HG03139 (cell line): ENCODE data around the gene KRTAP10-6.
"Not testable (repeated sequence)": the region's sequence is repeated elsewhere in the genome, so short reads cannot be mapped to it uniquely, and the experiment has no call there.

ENCODE experiments used
- ATAC-seq: cut with Tn5 transposase; IDR thresholded peaks from one replicate; pipeline ENCODE4 v1.9.1; 2021; ENCODE audit not compliant: unreplicated experiment

The KRTAP10-6 gene

DNA sequence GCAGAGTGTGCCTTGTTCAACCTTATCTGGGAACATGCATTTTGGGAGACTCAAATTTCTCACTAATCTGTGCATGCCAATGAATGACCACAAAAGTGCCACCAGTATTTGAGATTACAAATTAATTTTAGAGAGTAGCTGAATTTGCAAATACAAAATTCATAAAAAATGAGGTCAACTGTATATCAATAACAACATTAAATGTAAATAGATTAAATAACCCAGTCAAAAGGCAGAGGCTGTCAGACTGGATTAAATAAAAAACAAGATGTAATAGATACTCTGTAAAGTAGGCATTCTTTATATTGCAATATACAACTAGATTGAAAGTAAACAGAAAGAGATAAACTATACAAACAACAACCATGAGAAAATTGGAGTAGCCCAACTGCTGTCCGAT lies 28.2 kb downstream of the KRTAP10-6 start:
- ATAC-seq: no peak

DNA sequence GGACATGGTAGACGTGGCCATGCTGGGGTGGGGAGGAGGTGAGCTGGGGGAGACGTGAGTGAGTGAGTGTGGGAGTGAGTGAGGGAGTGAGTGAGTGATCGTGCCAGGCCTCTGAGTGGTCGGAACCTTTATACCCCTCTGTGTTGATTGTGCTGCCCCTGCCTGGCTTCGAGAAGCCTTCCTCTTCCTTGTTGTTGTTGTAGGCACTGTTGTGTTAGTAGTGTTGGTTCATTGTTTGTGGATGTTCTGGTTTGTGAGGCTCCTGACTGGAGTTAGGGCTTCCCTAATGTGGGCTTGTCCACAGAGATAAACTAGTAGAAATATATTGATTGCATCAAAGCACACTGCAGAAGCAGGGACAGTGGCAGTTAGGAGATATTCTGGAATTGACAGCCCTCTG lies 33.6 kb downstream of the KRTAP10-6 start, which contains the start of gene KRTAP10-3:
KRTAP10-3 (minus strand) TSS at position 101 of the 400 bp plus-strand sequence; CDS start at position 21, 80 bp downstream.
- ATAC-seq: no peak

DNA sequence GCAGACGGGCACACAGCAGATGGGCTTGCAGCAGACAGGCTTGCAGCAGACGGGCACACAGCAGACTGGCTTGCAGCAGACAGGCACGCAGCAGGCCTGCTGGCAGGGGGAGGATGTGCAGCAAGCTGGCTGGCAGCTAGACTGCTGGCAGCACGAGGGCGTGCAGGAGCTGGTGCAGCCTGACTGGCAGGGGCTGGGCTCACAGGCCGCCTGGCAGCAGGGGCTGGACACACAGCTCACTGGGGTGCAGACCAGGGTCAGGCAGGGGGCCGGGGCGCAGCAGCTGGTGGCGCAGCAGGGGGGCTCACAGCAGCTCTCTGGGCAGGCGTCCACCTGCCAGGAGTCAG lies 34.0 kb downstream of the KRTAP10-6 start:
- not testable (repeated sequence) for ATAC-seq

DNA sequence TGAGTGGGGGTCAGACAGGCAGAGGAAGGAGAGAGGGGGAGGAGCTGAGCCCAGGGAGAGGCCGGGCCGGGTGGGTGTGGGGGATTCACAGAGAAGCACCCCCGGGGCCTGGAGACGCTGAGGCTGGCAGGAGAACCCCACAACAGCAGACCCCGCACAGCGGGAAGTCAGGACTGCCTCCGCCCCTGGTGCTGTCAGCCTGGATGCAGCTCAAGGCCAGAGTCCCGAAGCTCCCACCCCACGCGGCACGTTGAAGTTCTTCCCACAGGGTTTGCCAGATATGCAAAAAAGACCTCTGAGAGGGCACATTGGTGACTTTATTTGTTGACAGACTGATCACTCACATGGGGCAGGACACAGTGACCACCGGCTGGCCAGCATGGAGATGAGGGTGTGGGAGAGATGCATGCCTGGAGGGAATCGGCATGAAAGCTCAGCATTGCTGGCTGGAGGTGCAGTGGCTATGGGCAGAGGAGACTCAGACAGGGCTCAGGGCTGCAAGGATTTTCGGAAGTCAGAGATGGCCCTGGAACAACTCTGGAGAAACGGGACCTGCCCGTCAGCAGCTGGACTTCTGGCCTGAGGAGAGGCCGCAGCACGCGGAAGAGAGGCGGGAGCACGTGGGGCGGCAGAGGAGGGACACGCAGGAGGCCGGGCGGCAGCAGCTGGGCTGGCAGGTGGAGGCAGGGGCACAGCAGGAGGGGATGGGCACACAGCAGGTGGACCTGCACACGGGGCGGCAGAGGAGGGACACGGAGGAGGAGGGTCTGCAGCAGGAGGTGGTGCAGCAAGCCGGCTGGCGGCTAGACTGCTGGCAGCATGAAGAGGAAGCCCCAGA lies 34.6 kb downstream of the KRTAP10-6 start:
- no peak for ATAC-seq

DNA sequence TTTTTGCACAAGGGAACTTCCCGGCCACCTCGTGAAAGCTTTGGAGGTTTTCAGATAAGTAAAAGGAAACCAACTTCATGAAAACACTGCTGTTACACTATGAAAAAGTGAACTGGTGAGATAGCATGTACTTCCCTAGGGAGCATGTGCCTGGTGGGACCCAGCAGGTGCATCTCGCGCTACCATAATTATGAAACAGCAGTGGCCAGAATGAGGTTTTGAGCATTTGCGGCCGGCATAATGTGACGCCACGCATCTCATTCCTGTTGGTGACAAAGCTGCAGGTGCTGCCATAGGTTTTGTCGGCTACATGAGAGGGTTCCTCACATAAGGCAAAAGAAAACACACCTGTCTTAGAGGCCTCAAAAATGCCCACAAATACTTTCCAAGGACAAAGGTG lies 35.4 kb downstream of the KRTAP10-6 start:
- ATAC-seq: no peak

DNA sequence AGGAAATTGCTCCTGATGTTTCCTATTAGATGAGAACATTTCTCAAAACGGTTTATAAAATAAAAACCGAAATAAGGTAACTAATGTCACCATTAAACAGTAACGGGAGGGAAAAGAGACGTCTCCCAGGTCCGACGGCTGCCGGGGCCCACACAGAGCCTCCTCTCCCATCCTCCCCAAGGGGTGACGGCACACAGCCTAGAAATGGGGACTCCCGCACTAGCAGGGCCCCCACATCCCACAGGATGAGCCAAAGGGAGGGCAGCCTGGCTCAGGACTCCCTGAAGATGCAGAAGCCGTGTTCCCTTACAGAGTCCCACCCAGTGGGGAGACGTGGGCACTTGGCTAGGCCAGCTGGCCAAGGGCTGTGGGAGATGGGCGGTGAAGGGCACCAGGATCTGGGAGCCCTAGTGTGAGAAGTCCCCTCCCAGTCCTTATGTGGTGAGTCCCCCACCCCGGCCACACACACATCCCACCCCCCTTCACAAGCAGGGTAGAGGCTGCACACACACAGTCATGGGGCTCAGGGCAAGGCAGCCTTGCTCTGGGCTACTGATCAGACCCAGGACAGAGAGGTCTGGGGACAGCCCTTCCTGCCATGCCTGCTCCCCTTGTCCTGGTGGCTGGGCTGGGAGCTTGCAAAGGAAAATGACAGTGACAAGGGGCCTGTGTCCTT lies 37.0 kb downstream of the KRTAP10-6 start:
- no peak for ATAC-seq

DNA sequence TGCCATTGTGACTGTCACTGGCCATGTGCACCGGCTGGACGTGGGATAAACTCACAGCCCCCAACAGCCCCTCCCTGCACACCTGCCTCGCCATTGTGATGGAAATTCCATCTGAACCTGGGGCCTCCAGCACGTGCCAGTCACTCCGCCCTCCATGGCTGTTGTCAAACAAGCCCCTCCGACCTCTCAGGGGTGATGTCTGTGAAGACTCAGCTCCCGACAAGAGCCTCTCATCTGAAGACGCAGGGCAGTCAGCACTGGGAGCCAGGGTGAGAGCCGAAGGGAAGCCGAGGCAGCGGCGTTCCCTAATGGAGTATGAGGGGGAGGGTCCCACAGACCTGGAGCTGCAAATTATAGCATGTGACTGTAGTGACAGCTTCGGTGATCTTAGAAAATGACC lies 39.6 kb downstream of the KRTAP10-6 start:
- ATAC-seq: no peak

DNA sequence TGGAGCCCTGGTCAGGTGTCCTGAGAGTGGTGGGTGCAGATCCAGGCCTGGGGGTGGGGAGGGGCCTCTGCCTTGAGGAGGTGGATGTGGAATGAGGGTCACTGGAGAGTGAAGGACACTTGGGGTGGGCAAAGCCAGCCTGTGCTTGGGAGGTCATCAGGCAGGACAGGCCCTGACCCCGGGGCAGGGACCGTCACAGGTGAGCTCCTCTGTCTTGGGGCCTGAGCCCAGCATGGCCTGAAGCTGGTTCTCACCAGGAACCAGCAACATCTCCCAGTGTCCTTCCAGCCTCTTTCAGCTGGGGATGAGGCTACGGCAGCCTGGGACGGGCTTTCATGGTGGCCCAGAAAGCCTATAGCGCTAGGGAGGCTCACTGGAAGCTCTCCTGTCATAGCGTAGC lies 40.2 kb downstream of the KRTAP10-6 start:
- no peak for ATAC-seq

DNA sequence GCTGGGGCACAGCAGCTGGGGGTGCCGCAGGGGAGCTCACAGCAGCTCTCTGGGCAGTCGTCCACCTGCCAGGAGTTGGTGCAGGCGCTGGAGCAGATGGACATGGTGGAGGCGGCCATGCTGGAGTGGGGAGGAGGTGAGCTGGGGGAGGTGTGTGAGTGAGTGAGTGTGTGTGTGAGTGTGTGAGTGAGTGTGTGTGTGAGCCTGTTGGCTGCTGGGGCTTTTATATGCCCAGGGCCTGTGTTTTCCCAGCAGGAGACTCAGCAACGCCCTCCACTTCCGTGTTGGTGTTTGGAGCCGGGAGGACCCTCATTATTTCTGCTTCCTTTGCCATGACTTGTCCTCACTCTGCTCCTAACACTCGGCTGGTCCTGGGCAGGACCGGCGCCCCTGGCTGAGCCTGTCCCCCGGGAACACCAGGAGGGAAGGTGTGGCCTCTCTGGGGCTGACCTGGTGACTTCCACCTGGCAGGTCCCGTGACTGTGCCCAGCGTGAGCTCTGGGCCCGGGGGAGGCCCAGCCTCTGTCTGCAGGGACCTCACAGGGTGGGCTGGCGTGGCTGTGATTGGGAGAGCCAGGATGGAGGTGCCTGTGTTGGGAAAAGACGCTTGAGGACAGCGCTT lies 40.9 kb downstream of the KRTAP10-6 start, which contains the start of gene KRTAP10-2:
KRTAP10-2 (minus strand) TSS at position 166 of the 622 bp plus-strand sequence; CDS start at position 119, 47 bp downstream.
- no peak for ATAC-seq

DNA sequence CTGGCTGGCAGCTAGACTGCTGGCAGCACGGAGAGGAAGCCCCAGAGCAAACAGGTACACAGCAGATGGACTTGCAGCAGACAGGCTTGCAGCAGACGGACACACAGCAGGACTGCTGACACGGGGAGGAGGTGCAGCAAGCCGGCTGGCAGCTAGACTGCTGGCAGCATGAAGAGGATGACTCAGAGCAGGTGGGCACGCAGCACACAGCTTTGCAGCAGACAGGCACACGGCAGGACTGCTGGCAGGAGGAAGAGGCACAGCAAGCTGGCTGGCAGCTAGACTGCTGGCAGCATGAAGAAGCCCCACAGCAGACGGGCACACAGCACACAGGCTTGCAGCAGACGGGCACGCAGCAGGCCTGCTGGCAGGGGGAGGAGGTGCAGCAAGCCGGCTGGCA lies 41.5 kb downstream of the KRTAP10-6 start:
- no peak for ATAC-seq

DNA sequence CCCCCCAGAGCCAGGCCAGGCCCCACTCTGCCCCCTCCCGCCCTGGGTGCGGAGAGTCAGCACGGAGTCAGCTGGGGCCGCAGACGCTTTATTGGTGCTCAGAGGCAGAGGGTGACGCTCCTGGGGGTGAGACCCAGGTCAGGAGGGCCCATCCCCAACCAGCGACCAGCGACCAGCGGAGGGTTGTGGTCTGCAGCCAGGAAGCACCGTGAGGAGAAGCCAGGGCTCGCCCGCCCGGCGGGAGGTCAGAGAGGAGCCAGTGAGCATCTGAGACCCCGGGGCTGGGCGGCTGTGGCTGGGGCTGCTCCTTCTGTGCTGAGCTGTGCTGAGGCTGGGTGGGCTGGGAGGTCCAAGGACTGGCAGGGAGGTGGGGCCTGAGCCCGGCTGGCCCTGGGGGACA lies 42.0 kb downstream of the KRTAP10-6 start:
- not testable (repeated sequence) for ATAC-seq

DNA sequence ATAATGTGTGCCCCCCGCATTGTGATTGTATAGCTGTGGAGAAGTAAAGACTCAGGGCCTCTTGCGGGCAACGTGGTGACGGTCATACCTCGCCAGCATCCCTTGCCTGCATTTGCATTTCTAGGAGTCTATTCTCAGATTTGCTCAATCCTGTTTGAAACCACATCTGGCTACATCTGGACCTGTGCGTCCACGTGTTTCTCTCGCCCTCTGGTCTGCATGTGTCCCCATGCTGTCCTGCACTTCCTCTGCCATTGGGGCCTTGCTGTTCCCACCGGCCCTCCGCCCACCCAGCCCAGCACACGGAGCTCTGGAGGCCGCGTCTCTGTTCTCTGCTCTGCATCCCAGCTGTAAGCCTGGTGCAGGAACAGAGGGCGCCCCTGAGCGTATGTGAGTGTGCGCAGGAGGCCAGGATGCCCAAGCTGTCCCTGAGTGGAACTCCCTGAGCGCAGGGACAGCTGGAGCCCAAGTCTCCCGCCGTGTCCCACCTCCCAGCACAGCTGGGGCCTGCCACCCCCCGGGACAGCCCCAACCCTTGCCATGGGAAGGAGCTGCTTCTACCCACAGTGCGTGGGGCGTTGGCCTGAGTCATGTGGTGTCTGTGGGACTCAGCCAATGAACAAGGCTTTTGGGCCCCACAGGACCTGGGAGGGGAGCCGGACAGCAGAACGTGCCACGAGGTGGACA lies 42.6 kb downstream of the KRTAP10-6 start:
- no peak for ATAC-seq

DNA sequence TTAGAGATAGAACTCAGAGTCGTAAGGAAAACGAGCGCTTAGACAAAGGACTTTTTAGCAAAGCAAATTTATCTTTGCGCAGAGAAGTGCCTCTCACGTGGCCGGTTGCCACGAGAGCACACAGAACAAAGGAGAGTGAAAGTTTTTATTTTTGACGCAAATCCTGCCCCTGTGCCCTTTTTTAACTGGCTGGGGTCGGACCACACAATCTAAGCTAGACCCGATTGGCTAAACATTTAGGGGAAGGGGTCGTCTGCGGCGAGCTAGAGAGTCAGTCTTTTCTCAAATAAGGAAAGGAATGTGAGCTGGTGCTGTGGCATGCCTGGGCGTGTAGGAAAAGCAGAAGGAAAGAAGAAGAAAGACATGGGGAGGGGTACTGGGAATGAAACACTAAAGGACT lies 43.4 kb downstream of the KRTAP10-6 start:
- ATAC-seq: no peak

DNA sequence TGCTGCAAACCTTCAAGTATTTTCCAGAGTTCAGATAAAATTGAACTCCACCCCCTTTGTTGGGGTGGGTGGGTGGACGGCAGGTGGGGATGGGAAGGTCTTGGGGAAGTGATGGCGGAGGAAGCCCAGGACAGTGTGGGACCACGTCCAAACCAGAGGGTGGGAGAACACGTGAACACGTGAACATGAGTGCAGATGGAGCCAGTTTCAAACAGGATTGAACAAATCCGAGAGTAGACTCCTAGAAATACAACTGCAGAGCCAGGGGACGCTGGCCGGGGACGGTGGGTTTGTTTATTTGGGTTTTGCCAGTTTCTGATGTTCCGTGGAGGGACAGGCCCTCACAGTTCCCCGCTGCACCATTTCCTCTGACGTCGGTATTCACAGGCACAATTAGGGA lies 43.9 kb downstream of the KRTAP10-6 start:
- ATAC-seq: no peak

DNA sequence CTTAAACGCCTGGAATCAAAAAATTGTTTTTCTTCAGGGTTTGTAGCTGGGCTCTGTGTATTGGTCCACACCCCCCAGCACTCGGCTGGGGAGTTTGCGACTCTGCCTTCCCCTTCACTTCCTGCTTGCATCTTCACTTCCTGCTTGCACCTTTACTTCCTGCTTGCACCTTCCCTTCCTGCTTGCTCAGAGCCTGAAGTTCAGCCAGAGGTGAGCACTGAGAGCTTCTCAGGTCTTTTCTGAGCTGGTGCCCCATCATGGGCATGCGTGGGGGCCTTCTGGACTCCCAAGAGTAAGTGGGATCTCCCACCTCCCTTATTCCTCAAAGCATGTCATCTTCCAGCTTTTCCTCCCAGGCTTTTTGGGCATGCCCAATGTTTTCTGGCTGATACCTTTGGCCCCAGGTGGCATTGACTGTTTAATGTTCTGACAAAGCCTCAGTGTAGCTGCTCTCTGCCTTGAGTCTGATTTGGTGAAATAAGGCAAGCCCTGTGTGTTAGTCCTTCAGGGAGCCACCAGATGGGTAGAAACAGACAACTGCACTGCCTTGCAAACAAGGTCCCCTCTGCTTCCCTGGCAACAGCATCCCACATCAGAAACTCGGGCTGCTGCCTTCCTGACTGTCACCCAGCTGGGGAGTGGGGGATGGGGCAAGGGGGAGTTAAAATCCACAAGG lies 44.5 kb downstream of the KRTAP10-6 start:
- no peak for ATAC-seq

DNA sequence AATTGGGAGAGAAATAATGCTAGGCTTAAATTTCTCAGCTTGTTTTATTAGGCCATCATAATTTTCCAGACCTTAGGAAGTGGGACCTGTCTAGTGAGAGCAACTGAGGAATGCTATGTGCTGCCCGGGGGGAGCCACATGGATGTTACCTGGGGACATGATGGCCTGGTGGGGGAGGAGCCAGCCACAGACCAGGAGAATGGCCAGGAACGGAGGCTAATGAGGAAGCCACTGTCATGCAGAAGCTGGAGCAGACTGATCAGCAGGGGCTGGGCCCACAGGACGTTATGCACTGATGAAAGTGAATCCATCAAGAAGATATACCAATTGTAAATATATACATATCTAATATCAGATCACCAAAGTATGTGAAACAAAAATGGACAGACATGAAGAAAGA lies 47.7 kb downstream of the KRTAP10-6 start:
- ATAC-seq: no peak

DNA sequence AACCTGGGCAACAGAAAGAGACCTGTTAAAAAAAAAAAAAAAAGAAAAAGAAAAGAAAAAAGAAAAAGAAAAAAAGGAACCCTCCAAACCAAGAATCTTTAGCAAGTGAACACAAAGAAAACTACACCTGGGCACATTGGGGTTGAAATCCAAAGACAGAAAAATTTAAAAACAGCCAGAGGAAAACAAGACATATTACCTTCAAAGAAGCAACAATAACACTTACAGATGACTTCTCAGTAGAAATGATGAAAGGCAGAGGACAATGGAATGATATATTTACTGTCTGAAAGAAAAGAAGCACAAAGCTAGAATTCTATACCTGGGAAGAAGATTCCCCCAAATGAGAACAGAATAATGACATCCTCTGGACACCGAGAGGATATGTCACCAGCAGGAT lies 49.6 kb downstream of the KRTAP10-6 start:
- ATAC-seq: no peak
